Calu3 (cell line): Measurements from ENCODE around the gene ATPAF1. TPM values are rescaled to one million over a fixed set of nuclear protein-coding genes. Genes with fewer than 3 reads are reported as not detected.
"Not testable (repeated sequence)": the region's sequence is repeated elsewhere in the genome, so short reads cannot be mapped to it uniquely, and the experiment has no call there.

Experiments
- BruUV-seq: library from RNA; stranded (reverse); fragments of 400-500 nt; replicated peaks from 2 replicates; lab custom pipeline; 2021; lab: Mats Ljungman, UMichigan
- CTCF ChIA-PET: fragments of 300-600 bp; sonication (Branson Sonifier 250); formaldehyde crosslinking; loops from one replicate; lab custom pipeline; 2022; ENCODE audit warnings: antibody characterized with exemption; lab: Charles Lee
- DNase-seq: peaks from one replicate; pipeline ENCODE4 v3.0.0; 2022
- H3K27ac Mint-ChIP-seq: one replicate; pipeline ENCODE4 v1.8.0; 2022; ENCODE audit warnings: mixed read lengths; ENCODE audit not compliant: unreplicated experiment
- H3K27me3 Mint-ChIP-seq: one replicate; pipeline ENCODE4 v1.8.0; 2022; ENCODE audit warnings: mixed read lengths; ENCODE audit not compliant: unreplicated experiment
- H3K36me3 Mint-ChIP-seq: one replicate; pipeline ENCODE4 v1.8.0; 2022; ENCODE audit warnings: mild to moderate bottlenecking, moderate library complexity, mixed read lengths; ENCODE audit not compliant: insufficient read depth, unreplicated experiment
- H3K4me1 Mint-ChIP-seq: one replicate; pipeline ENCODE4 v1.8.0; 2022; ENCODE audit warnings: mild to moderate bottlenecking, low read depth, mixed read lengths; ENCODE audit not compliant: unreplicated experiment
- H3K4me3 Mint-ChIP-seq: one replicate; pipeline ENCODE4 v1.8.0; 2022; ENCODE audit warnings: mild to moderate bottlenecking, low read depth, moderate library complexity, mixed read lengths; ENCODE audit not compliant: unreplicated experiment
- H3K9me3 Mint-ChIP-seq: one replicate; pipeline ENCODE4 v1.8.0; 2022; ENCODE audit warnings: low read depth, mixed read lengths; ENCODE audit not compliant: unreplicated experiment
- intact Hi-C: fragments of 100-400 bp; cut with micrococcal nuclease; formaldehyde crosslinking; loops from one replicate; pipeline ENCODE4 v1.10.0; 2022; ENCODE audit not compliant: unreplicated experiment
- total RNA-seq: library from RNA; stranded (reverse); gene quantifications from 2 replicates; pipeline ENCODE4 v1.2.3, GENCODE V29; 2022
- TF ChIP-seq, protein P1 (sequence below): fragments of 200-600 bp; IDR thresholded peaks from one replicate; pipeline ENCODE4 v1.8.0; 2022; ENCODE audit warnings: antibody characterized with exemption; ENCODE audit not compliant: unreplicated experiment

The ATPAF1 gene
- total RNA-seq, 1 experiment from 2014 or later = 34.5 TPM

DNA sequence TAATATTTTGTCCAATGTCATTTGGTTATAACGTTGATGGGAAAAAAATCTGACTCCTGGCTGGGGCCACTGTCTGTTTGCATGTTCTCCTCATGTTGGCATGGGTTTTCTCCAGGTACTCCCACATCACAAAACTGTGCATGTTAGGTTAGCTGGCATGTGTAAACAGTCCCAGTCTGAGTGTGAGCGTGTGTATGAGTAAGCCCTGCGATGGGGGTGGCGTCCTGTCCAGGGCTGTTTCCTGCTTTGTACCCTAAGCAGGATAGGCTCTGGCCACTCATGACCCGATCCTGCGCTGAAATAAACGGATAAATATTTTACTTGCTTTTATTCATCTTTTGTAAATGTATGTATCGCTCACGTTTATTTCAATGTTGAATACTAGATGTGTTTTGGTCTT is 37.2 kb upstream of the ATPAF1 start:
- Mint-ChIP-seq H3K9me3 (no peaks in the 10 kb centered on the region), H3K4me3 (no peak overlapping the region), H3K27me3 (no peaks in the 10 kb centered on the region), H3K27ac (no peak overlapping the region), H3K36me3 (peaks cover 36% of the 10 kb centered on the region), H3K4me1 (no peaks in the 10 kb centered on the region)
- no TSS peak for BruUV-seq
- intact Hi-C loops = no loop called here
- TF ChIP-seq, protein P1, sequence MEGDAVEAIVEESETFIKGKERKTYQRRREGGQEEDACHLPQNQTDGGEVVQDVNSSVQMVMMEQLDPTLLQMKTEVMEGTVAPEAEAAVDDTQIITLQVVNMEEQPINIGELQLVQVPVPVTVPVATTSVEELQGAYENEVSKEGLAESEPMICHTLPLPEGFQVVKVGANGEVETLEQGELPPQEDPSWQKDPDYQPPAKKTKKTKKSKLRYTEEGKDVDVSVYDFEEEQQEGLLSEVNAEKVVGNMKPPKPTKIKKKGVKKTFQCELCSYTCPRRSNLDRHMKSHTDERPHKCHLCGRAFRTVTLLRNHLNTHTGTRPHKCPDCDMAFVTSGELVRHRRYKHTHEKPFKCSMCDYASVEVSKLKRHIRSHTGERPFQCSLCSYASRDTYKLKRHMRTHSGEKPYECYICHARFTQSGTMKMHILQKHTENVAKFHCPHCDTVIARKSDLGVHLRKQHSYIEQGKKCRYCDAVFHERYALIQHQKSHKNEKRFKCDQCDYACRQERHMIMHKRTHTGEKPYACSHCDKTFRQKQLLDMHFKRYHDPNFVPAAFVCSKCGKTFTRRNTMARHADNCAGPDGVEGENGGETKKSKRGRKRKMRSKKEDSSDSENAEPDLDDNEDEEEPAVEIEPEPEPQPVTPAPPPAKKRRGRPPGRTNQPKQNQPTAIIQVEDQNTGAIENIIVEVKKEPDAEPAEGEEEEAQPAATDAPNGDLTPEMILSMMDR = no peak
- CTCF ChIA-PET = interaction anchor here (0.6 kb wide), 1 partner anchor 9 kb away, joined by 4 read pairs; no protein-coding TSS in a partner anchor
- no peak for DNase-seq

DNA sequence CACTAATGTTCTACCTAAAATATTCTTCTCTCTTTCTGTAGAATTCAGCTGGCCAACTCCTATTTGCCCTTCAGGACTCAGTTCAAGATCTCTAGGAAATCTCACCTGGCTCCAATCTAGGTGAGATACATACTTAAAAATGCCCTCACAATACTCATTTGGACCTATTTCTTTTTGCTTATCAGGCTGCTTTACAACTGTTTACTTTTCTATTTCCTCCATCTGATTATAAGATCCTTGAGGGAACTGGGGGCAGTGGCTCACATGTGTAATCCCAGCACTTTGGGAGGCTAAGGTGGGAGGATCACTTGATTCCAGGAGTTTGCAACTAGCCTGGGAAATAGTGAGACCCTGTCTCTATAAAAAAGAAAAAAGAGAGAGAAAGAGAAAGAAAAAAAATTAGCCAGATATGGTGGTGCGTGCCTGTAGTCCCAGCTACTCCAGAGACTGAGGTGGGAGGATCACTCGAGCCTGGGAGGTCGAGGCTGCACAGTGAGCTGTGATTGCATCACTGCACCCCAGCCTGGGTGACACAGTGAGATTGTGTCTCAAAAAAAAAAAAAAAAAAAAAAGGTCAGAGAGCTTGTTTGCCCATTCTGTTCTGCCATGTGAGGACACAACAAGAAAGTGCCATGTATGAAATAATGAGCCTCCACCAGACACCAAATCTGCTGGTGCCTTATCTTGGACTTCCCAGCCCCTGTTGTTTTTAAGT is 35.9 kb upstream of the ATPAF1 start:
- TF ChIP-seq, protein P1 = no peak
- intact Hi-C loops = no loop called here
- Mint-ChIP-seq H3K27me3 (no peaks in the 10 kb centered on the region), H3K4me1 (no peaks in the 10 kb centered on the region), H3K36me3 (peaks cover 36% of the 10 kb centered on the region), H3K9me3 (no peaks in the 10 kb centered on the region), H3K27ac (no peak overlapping the region), H3K4me3 (no peak overlapping the region)
- CTCF ChIA-PET = interaction anchor here (0.7 kb wide), 1 partner anchor 69 kb away, joined by 3 read pairs; no protein-coding TSS in a partner anchor
- no peak for DNase-seq
- BruUV-seq = no TSS peak

DNA sequence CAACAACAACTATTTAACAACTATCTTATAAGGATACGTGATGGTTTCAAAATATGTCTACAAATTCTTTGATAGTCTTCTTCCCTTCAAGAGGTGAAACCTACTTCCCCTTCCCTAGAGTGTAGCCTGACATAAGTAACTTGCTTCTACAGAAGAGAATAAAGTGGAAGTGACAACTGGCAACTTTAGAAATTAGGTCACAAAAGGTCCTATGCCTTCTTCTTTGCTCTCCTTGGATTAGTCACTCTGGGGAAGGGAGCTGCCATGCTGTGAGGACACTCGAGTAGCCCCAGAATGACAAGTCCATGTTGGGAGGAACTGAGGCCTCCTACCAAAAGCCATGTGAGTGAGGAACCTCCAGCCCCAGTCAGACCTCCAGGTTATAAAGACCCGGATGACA is 31.5 kb upstream of the ATPAF1 start:
- Mint-ChIP-seq H3K27me3 (no peaks in the 10 kb centered on the region), H3K4me3 (no peak overlapping the region), H3K4me1 (no peaks in the 10 kb centered on the region), H3K9me3 (peaks cover 2% of the 10 kb centered on the region), H3K36me3 (peaks cover 26% of the 10 kb centered on the region), H3K27ac (no peak overlapping the region)
- no TSS peak for BruUV-seq
- CTCF ChIA-PET = no interaction called here
- intact Hi-C loops = no loop called here
- no peak for DNase-seq
- TF ChIP-seq, protein P1 = no peak

DNA sequence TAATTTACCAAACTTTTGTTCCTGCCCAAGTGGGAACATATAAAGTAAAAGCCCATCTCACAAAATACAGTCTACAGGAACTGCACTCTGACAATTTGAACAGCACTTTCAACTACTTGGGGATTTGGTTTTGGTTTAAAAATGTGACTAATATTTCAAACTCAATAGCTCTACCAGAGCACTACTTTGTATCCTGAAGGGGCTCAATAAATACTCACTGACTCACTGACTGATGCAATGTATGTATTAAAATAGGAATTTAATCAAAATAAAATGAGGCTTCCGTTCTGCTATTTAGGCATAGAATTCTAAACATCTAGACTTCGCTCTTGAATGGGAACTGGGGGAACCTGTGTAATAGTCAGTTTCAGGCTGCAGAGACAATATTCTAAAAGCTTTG is 28.9 kb upstream of the ATPAF1 start:
- Mint-ChIP-seq H3K4me3 (no peak overlapping the region), H3K36me3 (peaks cover 21% of the 10 kb centered on the region), H3K27me3 (no peaks in the 10 kb centered on the region), H3K9me3 (peaks cover 2% of the 10 kb centered on the region), H3K4me1 (no peaks in the 10 kb centered on the region), H3K27ac (no peak overlapping the region)
- TF ChIP-seq, protein P1 = no peak
- intact Hi-C loops = no loop called here
- CTCF ChIA-PET = no interaction called here
- no TSS peak for BruUV-seq
- DNase-seq = no peak

DNA sequence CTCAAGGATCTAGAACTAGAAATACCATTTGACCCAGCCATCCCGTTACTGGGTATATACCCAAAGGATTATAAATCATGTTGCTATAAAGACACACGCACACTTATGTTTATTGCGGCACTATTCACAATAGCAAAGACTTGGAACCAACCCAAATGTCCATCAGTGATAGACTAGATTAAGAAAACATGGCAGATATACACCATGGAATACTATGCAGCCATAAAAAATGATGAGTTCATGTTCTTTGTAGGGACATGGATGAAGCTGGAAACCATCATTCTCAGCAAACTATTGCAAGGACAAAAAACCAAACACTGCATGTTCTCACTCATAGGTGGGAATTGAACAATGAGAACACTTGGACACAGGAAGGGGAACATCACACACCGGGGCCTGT is 26.5 kb upstream of the ATPAF1 start:
- H3K27me3 Mint-ChIP-seq, H3K9me3 Mint-ChIP-seq, DNase-seq, CTCF ChIA-PET, BruUV-seq, H3K27ac Mint-ChIP-seq, H3K4me1 Mint-ChIP-seq, intact Hi-C loops, H3K4me3 Mint-ChIP-seq: not testable (repeated sequence)
- H3K36me3 Mint-ChIP-seq = peaks cover 35% of the 10 kb centered on the region
